Mucosa of gallbladder (tissue), 1 donor: Measurements from ENCODE around the gene RNF225. TPM values are rescaled to one million over a fixed set of nuclear protein-coding genes. Genes with fewer than 3 reads are reported as not detected.
"Not testable (repeated sequence)": the region's sequence is repeated elsewhere in the genome, so short reads cannot be mapped to it uniquely, and the experiment has no call there.

Source experiments
- DNase-seq: peaks from one replicate; pipeline ENCODE4 v3.0.0-alpha.2; 2020; ENCODE audit warnings: low spot score
- total RNA-seq: library from RNA; stranded (reverse); gene quantifications from one replicate; pipeline ENCODE4 v1.2.1, GENCODE V29; 2021
- donor health status: DM: no; HTN: no; CAD: no.

RNF225 gene
- total RNA-seq, 1 donor from 2014 or later, result not detected

GRCh38 chr19:58387338-58388174 is 7.9 kb upstream of the RNF225 start:
- no peak for DNase-seq

GRCh38 chr19:58388175-58388526 is 7.3 kb upstream of the RNF225 start:
- DNase-seq, result no peak

GRCh38 chr19:58392945-58393724 is 2.3 kb upstream of the RNF225 start:
- DNase-seq, result no peak

- no peak for DNase-seq
These were observed 1.8 kb upstream of the RNF225 start for GRCh38 chr19:58393725-58394033.

GRCh38 chr19:58394821-58395219 is 636 bp upstream of the RNF225 start:
- DNase-seq, result no peak

GRCh38 chr19:58395979-58396627 is 647 bp downstream of the RNF225 start:
- DNase-seq, result no peak

- no peak for DNase-seq
These were observed 1.5 kb downstream of the RNF225 start for GRCh38 chr19:58396691-58397532.

- DNase-seq, result no peak
These were observed 2.1 kb downstream of the RNF225 start for GRCh38 chr19:58397533-58398037.

GRCh38 chr19:58398087-58398486 is 2.6 kb downstream of the RNF225 start:
- no peak for DNase-seq

GRCh38 chr19:58398545-58398944 is 3.1 kb downstream of the RNF225 start:
- DNase-seq, result no peak

GRCh38 chr19:58399903-58400302 is 4.4 kb downstream of the RNF225 start:
- no peak for DNase-seq

GRCh38 chr19:58400316-58400915 is 5.0 kb downstream of the RNF225 start:
- no peak for DNase-seq

GRCh38 chr19:58400916-58401839 is 5.7 kb downstream of the RNF225 start:
- DNase-seq, result peak; percentile 100

- no peak for DNase-seq
These were observed 6.5 kb downstream of the RNF225 start for GRCh38 chr19:58401840-58402421.

- DNase-seq, result not testable (repeated sequence)
These were observed 8.5 kb downstream of the RNF225 start for GRCh38 chr19:58403920-58404478.

- no peak for DNase-seq
These were observed 11.6 kb downstream of the RNF225 start for GRCh38 chr19:58406818-58407657.

GRCh38 chr19:58407658-58408151 is 12.2 kb downstream of the RNF225 start:
- no peak for DNase-seq
